ENCODE measurements around the gene CHMP4A.
A peak's percentile ranks its signal among the peaks of the same experiment; 100 is the strongest.
"Not testable (repeated sequence)": the region's sequence is repeated elsewhere in the genome, so short reads cannot be mapped to it uniquely, and the experiment has no call there.

Gene CHMP4A

DNA sequence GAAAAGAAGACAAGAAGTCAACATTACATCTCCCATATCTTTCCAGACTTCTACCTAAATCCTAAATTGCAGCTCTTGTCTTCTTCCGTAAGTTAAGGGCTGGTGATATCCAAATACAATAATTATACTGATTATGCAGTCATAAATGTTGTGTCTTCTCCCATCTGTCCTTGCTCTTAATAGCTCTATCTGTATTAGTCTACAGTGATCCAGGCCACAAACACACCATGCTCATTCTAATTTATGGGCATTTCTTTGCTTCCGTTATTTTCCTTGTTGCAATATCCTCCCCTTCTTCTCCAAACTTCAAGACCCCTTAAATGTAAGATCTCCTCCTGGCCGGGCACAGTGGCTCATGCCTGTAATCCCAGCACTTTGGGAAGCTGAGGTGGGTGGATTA lies 6.2 kb upstream of the CHMP4A start:
- DNase-seq = no peak

DNA sequence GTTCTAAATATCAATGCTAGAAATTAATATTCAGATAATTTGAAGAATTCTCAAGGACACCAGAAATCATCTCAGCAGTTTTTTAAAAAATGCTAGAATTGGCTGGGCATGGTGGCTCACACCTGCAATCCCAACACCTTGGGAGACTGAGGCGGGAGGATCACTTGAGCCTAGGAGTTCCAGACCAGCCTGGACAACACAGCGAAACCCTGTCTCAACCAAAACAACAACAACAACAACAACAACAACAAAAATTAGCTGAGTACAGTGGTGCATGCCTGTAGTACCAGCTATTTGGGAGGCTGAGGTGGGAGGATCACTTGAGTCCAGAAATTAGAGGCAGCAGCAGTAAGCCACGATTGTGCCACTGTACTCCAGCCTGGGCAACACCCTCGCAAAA lies 5.8 kb upstream of the CHMP4A start:
- no peak for DNase-seq

DNA sequence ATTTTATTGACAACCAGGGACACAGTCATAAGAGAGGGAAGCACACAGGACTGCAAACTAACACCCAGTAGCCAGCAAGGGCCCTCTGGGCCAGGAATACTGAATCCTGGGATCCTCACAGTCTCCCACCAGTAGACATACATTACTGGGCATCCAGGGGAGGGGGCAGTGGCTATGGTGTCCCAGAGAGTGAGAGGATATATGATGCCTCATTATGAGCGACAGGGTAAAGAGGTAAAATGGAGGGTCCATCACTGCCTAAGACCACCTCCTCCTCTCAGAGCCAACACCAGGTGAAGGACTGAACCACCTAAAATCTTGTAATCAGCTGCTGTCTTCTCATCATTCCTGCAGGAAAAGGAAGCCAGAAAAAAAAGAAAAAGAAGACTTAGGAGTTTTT lies 3.6 kb upstream of the CHMP4A start:
- DNase-seq = not testable (repeated sequence)

DNA sequence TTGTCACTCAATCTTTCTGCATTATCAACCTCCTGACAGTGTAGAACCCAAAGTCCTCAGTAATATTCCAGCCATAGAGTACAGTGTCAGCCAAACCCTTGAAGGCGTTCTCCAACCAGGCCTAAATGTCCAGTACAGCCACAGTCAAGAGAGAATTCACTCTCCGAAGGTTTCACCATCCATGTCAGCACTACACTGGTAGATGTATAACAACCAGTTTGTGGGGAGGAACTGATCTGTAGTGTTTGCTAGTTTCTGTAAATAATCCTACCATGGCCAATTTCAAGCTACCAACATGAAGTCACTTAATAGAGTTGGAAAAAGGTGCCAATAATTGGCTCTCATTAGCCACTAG lies 3.0 kb upstream of the CHMP4A start:
- no peak for DNase-seq

DNA sequence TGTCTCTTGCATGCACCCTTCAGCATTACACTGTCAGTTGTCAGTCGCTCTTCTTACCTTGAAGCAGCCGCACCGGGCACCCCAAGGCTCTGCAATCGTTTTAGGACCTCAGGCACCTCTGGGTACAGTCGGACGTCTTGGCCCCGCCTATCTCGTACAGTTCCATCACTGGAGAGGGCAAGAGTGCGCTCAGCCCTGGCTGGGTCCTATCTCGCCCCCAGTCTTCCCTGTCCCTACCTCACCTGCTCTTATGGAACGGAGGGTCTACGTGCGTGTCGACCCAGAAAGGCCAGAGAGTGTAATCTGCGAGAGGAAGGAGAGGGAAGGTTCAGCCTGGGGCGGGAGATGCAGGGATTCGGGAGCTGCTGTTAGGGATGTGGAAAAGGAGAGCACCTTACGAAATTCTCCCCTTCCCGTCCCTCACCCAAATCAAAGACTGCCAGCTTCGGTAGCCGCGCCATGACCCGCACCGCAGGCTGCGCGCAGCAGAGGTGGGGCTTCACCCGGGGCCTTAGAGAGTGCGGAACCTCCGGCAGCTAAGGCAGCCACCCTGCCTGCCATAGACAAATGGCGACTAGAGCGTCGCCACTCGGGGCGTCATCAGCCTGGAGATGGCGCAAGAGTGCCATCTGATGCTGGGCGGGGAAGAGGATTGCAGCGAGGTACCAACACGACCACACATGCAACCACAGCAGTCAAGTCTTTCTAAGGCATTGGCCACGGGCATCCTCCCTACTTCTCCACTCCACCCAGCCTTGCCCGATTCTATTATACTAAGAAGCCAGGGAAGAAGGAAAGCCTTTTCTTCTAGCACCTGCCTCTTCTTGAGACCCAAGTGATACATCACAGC lies 2.4 kb upstream of the CHMP4A start, which contains the start of gene MDP1:
Gene MDP1 (minus strand): TSS at position 572 of the 850 bp plus-strand sequence. CDS start 111 bp downstream, at position 461.
- DNase-seq = peak; percentile 83

DNA sequence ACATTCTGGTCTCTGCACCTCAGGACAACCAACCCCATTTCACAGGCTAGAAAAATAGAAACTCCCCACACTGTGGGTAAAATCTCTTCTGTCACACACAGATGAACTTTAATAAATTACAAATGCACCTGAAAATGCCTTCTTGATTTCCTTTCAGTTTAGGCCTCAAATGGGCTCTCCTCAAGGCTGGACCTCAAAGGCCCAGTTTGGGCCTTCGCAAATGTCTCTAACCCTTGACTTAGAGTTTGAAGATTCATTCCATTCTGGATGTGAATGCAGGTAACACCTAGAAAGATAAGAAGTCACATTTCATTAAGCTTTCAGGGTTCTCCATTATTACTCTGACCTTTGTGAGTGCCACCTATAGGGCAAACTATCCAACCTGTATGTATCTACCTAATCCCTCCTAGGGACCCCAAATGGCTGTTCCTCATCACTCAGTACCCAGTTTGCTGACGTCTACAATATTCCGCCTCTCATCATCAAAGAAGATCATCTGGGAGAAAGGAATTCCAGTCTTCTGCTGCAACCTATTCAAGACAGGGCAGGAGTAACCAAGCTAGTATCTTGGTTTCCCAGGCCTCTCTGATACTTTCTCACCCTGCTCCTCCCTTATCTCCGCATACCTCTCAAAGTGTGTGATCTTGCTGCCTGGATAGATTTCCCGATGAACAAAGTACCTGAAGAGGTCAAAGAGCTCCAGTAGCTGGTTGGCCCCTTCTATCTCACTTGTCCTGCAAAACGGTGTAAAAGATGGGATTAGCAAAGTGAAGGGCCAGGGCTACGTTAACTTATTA lies 776 bp upstream of the CHMP4A start:
- DNase-seq = no peak

DNA sequence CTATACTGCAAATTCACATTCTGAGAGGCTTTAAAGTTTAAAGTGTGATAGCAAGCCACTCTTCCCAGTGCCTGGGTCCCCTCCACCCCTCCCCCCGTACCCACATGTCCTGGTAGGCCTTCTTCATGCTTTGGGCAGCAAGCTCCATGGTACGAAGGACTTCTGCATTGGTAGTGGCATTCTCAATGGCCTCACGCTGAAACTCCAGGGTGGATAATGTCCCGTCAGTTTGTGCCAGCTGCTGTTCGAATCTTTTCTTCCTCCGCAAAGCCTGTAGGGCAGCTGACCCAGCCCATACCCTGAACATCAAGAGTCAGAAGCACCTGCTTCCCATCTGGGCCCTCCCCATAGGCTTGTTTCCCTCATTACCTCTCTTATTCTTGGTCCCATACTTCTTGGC lies 2.0 kb downstream of the CHMP4A start:
- no peak for DNase-seq

DNA sequence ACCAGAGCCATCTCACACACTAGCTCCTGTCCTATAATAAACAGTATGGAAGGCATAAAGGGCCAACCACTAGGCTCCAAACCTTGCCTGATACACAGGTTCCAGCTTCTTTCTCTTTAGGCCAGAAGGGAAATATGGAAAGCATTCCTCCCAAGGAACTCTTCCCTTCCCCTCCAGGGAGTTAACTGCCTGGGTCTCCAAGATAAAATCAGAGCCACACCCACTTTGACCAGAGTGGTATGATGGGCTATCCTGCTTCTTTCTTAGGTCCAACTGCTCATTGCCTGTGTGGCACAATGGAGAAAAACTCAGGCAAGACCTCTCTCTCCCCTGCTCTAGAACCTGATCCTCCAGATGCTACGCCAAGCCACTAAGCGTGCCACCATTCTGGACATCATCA lies 5.7 kb downstream of the CHMP4A start:
- DNase-seq = no peak

DNA sequence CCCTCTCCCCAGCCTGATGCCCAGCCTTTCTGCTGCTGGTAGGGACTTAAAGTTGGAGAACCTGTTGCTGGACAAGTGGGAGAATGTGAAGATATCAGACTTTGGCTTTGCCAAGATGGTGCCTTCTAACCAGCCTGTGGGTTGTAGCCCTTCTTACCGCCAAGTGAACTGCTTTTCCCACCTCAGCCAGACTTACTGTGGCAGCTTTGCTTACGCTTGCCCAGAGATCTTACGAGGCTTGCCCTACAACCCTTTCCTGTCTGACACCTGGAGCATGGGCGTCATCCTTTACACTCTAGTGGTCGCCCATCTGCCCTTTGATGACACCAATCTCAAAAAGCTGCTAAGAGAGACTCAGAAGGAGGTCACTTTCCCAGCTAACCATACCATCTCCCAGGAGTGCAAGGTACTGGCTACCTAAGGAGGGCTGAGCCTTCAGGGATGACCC lies 6.2 kb downstream of the CHMP4A start:
- DNase-seq = no peak

DNA sequence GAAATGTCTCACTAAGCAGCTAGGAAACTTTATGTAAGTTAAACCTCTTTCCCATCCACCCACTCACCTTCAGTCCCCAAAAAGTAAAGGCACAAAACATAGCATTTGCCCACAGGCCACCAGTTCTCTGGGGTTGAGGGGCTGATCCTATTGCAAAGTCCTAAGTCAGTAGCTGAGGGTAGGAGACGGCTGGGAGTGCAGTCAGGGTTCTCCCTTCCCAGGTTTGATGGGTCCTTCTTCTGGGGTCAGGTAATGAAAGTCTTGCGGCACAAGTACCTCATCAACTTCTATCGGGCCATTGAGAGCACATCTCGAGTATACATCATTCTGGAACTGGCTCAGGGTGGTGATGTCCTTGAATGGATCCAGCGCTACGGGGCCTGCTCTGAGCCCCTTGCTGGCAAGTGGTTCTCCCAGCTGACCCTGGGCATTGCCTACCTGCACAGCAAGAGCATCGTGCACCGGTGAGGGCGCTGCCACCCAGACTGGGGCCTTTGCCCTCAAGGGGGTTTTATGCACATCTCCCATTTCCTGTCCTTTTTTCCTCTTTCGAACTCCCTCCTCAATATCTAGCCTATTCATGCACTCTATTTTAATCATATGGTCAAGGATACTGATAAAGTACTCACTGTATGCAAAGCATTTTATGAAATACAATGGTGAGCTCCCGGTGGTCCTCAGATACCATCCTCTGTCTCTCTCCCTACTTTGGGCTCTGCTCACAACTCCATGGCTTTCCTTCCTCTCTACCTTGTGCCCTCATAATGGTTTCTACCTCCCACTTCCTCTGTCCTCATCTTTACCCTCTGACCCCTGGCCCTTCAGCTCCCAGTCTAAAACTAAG lies 6.8 kb downstream of the CHMP4A start:
- DNase-seq = no peak

DNA sequence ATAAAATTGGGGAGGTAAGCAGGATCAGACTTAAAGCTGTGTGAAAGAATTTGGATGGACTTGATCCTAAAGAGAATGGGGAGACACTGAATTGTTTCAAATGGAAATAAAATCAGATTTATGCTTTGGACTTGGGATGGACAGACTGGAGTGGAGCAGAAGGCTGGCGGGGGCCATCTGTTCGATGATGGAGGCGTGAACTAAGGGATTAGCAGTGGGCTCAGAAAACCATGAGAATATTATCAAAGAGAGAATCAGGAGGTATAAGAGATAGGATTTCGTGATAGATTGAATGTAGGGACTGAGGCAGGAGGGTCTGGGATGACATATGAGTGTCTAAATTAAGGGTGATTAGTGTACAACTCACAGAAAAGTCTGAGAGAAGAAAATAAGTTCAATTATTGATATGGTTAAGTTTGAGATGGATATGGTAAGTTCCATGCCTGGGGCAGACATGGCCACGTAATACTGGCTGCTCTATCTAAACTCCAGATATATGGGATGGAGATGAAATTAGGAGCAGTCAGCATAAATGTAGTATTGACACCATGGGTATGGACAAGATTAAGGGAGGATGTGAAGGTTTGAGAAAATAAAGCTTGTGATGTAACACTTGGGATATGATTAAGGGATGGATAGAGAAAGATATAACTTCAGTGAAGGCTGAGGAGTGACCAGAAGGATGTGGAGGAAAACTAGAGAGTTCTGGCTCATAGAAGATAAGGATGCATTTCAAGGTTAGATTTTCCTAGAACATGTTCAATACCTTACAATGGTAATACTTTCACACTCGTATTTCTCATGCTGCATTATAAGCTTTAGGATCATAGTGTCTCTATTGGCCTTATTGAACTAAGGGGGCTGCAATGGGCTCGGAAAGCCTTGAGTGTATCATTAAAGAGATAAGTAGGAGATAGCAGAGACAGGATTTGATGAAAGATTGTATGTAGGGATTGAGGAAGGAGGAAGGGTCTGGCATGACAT lies 8.8 kb downstream of the CHMP4A start:
- no peak for DNase-seq

DNA sequence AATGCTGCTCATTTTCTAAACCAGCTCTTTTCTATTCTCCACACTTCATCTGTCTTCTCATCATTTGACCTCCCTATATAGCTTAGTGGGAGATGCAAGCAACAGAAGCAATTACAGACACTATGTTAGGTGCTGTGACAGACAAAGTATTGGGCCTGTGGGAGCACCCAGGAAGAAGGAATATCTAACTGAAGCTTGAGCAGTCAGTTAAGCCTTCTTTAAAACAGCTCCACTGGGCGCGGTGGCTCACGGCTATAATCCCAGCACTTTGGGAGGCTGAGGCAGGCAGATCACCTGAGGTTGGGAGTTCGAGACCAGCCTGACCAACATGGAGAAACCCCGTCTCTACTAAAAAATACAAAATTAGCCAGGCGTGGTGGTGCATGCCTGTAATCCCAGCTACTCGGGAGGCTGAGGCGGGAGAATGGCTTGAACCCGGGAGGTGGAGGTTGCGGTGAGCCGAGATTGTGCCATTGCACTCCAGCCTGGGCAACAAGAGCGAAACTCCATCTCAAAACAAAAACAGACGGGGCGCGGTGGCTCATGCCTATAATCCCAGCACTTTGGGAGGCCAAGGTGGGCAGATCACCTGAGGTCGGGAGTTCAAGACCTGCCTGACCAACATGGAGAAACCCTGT lies 9.9 kb downstream of the CHMP4A start:
- not testable (repeated sequence) for DNase-seq

DNA sequence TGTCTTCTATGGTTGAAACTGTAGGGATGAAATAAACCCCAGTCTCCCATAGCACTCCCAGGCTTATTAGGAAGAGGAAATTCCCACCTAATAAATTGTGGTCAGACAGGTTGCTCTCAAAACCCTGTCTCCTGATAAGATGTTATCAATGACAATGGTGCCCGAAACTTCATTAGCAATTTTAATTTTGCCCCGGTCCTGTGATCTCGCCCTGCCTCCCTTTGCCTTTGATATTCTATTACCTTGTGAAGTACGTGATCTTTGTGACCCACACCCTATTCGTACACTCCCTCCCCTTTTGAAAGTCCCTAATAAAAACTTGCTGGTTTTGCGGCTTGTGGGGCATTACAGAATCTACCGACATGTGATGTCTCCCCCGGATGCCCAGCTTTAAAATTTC lies 10.8 kb downstream of the CHMP4A start:
- DNase-seq = not testable (repeated sequence)

DNA sequence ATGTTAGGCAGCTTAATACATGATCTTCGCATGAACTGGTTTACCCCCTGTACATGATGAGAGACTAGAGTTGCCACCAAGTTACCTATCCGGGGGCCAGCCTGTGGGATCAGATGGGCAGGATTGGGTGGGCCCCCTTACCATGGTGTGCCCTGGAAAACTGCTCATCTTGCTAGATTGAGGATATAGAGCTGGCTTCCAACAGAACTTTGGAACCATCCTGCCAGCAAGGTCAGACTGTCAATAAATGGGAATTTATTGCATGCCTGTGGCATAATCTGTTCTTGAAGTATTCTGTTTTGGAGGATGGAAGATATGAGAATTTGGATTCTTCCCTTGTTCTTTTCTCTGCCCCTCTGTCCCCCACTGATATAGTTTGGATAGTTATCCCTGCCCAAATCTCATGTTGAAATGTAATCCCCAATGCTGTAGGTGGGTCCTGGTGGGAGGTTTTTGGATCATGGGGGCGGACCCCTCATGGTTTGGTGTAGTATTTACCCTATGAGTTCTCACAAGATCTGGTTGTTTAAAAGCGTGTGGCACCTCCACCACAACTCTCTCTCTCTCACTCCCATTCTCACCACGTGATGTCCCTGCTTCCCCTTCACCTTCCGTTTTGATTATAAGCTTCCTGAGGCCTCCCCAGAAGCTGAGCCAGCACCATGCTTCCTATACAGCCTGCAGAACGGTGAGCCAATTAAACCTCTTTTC lies 14.3 kb downstream of the CHMP4A start:
- DNase-seq = no peak

DNA sequence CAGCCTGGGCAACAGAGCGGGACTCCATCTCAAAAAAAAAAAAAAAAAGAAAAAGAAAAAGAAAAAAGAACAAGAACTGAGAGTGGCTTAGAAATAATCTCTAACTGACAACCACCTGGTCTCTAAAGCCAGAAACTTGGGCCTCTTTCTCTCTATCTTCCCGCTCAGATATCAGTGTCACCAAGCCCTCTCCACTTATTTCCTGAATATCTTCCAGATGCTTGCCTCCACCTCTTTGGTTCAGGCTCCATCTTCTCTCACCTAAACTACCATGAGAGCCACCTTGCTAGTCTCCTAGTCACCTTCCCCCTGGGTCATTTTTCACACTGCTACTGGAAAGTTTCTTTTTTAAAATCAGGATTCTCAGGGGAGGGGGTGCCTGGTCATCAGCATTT lies 16.2 kb downstream of the CHMP4A start:
- DNase-seq = no peak

DNA sequence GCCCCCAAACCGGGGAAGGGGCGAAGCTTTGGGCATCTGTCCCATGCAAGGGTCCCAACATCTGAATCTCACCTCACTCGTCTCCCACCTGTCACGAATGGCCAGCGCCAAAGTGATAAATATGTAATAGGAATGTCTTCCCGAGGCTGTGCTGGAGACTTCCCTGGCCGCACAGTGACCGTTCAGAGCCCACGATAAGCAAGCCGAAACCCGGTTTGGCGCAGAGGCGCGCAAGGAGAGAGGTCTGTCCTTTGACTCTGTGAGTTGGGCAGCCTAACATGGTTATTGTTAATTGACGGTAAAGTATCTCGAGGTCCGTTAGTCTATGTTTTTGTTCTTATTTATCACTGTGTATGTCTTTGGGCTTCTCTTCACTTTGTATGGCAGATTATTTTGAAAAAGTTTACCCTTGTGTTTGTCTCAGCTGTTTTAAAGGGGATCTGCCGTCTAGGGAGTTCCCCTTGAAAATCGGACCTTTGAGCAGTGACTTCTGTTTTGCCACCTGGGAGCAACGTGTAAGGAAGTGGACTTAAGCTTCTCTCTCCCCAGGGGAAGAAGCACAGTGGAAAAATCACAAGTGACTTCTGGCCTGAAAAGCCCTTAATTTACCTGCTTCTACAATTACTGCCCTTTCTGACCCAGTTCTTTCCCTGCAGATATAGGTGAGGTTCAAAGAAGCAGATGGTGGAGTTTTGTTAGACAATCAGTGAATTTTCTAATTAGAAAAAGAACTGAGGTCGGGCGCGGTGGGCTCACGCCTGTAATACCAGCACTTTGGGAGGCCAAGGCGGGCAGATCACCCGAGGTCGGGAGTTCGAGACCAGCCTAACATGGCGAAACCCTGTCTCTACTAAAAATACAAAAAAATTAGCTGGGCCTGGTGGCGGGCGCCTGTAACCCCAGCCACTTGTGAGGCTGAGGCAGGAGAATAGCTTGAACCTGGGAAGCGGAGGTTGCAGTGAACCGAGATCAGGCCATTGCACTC lies 16.9 kb downstream of the CHMP4A start:
- no peak for DNase-seq

DNA sequence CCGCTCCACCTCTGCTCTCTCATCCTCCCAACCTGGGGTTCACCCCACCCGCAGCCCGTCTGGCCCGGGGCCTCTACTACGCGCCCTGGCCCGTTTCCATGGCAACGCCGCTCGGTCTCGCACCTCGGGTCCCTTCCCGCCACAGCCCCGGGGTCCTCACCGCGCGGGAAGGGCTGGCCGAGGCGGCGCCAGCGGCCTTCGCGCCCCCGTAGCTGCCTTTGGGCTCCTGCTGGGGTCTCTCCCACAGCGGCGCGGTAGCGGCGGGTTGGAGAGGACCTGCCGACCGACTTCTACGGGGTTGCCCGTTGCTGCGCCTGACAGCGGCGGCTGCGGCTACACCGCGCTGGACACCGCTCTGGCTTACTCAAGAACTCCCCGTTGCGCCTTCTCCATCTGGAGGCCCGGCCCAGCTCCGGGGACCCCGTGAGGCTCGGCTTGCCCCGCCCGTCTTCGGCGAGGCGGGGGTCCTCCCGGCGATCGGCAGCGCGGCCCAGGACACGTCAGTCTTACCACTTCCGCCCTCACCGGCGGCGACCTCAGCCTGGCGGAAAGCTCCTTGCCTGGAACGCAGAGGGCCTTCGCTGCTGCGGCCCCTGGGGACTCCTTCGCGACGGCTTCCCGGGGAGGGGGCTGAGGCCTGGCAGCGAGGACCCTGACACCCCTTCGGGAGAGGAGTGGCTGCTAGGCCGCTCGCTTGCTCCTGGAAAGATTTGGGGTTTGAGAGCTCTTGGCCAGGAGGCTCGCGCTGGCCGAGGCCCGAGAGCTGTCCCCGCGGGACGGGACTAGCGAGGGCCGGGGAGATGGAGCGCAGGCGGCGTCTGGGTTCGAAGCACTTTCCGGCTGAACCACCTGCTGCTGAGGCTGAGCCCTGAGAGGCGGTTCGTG lies 17.9 kb downstream of the CHMP4A start, which contains the start of gene TM9SF1:
Gene TM9SF1 (minus strand): TSS at position 256 of the 885 bp plus-strand sequence. CDS start 422 bp downstream, outside the sequence.
- peak; percentile 39 for DNase-seq

DNA sequence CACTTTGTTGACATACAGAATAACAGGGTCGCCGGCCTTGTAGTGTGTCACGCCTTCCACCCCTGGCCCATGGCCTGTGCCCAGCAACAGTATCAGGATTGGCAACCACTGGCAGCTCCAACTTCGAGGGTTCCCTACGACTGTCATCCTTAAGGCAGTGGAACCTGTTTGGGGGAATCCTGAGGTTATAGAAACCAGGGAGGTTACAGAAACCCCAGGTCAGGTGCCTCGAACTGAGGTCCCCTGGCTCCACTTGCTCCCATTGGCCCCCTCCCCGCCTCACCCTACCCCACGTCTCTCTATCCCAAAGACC lies 18.5 kb downstream of the CHMP4A start:
- no peak for DNase-seq

Measured in NCI-H510A treated with DMSO at 0.1 percent for 48 hours (cell line).